ENCODE measurements around the gene MLC1.
A peak's percentile ranks its signal among the peaks of the same experiment; 100 is the strongest.
"Not testable (repeated sequence)": the region's sequence is repeated elsewhere in the genome, so short reads cannot be mapped to it uniquely, and the experiment has no call there.

MLC1 gene

DNA sequence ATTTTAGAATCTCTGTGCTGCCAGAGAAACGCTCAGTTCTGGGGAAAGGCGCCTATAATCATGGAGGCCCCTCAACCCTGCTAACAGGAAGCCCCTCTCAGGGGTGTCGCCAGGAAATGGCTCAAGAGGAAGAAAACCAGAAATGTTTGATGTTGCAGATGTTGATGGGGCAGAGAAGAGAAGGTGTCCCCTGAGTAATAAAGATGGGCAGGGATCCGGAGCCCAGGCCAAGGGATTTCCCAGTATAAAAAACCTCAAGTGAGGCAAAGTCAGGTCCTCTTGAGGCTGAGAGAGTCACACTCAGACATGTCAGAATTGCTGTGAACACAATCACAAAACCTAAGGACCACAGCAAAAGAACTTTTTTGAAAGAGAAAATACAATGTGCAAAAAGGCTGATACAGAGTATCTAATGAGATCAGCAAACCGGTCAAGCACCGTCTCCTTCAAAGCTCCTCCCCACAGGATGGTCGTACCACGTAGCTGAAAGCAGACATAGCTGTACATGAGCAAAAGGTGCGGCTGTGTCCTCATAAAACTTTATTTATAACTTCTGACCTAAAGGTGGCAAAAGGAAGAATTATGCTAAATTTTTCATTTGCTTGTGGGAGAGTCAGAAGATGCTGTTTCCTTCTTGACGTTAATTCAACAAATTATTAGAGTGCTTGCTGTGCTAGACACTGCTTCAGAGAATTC is 16.8 kb upstream of the MLC1 start:
- no peak for DNase-seq

DNA sequence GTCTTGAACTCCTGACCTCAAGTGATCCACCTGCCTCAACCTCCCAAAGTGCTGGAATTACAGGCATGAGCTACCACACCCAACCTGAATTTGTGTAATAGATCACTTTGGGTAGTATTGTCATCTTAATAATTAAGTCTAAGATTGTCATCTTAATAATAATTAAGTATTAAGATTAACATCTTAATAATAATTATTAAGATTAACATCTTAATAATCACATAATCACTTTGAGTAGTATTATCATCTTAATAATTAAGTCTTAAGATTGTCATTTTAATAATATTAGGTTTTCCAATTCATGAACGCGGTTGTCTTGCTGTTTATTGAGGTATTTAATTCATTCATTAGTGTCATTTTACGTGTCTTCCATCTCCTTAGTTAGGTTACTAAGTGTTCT is 12.8 kb upstream of the MLC1 start:
- no peak for DNase-seq

DNA sequence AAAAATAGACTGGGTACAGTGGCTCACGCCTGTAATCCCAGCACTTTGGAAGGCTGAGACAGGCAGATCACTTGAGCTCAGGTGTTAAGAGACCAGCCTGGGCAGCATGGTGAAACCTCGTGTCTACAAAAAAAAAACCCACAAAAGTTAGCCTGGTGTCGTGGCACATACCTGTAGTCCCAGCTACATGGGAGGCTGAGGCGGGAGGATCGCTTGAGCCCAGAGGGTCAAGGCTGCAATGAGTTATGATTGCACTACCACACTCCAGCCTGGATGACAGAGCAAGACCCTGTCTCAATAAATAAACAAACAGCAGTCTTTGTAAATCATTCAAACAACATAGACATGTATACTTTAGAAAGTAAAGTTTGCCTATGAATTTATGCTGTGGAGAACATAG is 7.1 kb upstream of the MLC1 start:
- DNase-seq = no peak

DNA sequence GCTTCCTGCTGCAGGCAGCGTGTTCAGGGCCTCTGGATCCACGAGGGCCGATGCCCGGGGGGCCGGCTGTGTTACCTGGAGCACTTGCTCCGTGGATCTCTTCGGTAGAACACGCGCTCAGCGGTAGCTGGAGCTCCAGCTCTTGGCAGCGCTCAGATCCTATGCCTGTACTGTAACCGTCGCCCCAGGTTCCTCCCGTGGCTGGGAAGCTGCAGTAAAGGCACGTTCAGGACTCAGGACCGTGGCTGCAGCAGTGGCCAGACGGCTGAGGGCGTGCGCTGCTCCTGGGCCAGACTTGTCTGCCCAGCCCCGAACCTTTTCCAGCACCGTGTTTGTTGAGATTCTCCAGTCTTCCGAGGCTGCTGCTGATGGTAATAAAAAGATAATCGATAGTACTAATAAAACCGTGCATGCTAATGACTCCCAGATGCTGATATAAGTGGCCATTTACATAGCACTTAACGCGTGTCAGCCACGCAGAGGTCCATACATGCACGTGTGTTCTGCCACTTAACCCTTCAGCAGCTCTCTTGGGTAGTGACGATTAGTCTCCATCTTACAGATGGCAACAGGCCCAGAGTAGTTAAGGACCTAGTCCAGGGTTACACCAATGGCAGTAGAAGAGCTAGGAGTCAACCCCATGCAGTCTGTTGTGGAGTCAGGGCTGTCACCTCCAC is 6.0 kb upstream of the MLC1 start:
- no peak for DNase-seq

DNA sequence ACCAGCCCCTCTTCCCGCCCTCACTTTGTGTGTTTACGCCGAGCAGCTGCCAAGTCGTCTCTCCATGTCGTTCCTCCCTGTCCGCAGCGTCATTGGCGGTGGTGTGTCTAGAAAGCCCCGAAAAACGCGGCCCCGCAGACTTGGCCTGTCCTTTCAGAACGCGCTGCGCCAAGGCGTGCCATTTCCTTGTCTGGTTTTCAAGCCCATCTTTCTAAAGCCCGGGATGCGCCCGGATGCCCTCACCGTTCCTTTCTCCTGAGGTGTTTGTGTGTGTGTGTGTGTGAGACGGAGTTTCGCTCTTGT is 5.1 kb upstream of the MLC1 start:
- DNase-seq = no peak

DNA sequence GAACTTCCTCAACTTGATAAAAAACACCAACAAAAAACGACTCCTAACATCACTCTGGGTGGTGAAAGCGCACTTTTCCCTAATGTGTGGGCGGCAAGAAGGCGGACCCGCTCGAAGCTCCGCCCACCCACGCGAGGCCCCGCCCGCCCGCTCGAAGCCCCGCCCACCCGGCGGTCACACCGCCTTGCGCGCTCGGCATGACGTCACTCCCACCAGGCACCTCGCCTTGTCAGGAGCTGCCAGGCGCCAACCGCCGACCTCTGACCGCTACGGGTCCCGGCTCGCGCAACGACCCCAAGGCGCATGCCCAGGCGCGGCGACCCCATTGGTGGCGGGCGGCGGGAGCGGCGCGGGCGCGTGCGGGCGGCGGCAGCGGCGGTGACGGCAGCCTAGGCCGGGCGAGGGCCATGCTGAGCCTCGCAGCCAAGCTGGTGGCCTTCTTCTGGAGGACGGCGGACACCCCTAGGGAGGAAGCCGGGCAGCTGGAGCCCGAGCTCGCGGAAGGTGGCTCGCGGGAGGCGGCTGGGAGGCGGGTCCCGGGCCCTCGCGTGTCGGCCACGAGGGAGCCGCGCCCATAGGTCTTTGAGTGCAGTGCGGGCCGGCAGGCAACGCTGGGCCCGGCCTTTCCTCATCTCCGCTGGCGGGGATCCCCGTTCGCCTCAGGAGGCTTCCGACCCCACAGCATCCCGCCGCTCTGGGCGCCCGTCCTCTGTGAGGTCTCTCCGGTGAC is 4.6 kb upstream of the MLC1 start, which contains the start of gene MOV10L1:
Gene MOV10L1 (plus strand): TSS at position 325 of the 730 bp plus-strand sequence. CDS start 83 bp downstream, at position 408.
- DNase-seq = peak; percentile 49

DNA sequence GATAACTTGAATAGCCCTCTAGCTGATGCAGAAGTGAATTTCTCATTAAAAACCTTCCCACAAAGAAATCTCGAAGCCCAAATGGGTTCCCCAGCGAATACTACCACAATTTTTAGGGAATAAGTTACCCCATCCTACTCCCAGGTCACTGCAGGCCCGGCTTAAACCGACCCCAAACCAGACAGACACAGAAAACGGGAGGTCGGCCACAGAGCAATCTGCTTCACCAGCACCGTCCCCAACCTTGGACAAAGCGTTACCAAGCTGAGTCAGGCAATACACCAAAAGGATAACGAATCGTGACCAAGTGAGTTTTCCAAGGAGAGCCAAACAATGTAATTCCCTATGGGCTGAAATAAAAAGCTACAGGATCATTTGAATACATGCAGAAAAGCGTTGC is 4.0 kb upstream of the MLC1 start:
- DNase-seq = no peak

DNA sequence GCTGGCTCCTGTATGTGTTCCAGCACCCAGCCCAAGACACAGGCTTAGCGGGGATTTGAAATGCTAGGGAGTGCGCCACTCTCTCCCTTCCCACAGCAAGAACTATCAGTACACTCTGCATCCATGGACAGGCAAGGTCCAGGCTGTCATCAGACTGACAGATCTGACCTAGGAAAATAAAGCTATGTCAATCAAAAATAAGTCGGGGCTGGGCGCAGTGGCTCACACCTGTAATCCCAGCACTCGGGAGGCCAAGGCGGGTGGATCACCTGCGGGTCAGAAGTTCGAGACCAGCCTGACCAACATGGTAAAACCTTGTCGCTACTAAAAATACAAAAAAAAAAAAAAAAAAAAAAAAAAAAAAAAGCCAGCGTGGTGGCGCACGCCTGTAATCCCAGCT is 2.9 kb upstream of the MLC1 start:
- no peak for DNase-seq

DNA sequence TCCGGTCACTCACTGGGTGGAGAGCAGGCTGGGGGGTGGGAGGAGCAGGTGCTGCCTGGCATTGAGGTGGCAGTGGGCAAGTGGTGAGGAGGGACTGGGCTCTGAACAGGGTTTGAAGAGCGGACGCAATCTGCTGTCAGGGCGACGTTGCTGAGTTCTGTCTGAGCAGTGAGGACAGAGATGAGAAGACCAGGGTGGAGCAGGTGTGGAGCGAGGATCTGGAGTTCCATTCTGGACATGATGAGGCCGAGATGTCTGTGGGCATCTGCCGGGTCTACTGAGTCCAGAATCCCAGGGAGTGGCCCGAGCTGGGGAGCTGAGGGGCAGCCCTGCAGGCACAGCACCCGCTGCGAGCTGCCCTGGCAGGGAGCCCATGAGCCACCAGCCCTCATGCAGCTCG is 2.4 kb upstream of the MLC1 start:
- DNase-seq = no peak

DNA sequence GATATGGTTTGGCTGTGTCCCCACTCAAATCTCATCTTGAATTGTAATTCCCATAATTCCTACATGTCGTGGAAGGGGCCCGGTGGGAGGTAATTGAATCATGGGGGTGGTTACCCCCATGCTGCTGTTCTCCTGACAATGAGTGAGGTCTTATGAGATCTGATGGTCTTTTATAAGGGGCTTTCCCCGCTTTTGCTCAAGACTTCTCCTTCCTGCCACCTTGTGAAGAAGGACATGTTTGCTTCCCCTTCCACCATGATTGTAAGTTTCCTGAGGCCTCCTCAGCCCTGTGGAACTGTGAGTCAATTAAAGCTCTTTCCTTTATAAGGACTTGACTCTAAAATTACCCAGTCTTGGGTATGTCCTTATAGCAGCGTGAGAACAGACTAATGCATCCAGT is 1.7 kb upstream of the MLC1 start:
- not testable (repeated sequence) for DNase-seq

DNA sequence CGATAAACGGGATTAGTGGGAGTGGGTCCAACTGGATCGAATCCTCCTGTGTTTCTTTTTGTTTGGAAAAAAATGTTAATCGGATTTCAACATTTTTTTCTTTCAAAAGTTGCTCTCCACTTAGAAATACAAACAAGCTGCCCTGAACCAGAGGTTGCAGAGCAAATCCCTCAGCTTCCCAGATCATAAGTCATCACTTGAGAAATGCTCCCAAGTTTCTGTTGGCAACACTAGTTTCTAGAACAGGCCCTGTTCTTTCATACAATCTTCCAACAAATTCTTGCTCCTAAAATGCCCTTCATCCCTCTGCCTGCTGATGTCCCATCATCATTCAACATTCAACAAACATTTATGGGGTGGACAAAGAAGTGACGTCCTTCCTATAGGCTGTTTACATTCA is 1.3 kb upstream of the MLC1 start:
- DNase-seq = no peak

DNA sequence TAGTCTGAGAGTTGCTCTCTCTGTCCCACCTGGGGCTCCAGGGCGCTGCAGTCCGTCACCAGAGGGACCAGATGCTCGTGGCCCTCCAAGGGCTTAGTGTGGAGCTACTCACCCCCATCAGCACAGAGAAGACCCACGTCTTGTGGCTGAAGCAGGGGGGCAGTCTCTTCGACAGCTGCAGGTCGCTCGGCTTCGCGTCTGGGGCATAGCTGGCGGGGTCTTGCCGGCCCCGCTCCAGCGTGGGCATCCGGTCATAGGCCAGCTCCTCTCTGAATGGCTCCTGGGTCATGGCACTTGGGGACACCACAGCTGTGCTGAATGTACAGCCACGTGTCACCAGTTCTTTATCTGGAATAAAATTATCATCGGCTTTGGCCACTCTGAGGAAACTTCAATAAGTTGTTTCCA is 608 bp downstream of the MLC1 start:
- DNase-seq = no peak

DNA sequence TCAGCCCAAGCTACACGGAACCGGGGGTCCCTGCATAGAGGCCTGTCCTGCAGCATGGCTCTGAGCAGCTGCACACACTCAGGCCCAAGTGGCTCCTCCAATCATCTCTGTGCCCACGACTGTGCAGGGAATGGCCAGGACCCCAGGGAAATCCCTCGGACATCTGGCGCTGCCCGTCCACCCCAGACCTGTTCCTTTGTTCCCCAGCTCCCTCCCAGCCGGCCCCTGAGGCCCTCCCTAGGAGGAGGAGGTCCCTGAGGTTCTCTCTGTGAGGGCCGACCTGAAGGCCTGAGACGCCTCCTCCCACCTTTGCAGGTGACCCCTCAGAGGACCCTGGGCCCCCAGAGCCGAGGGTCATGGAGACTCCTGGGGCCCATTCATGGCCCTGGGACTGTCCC is 1.1 kb downstream of the MLC1 start:
- no peak for DNase-seq

DNA sequence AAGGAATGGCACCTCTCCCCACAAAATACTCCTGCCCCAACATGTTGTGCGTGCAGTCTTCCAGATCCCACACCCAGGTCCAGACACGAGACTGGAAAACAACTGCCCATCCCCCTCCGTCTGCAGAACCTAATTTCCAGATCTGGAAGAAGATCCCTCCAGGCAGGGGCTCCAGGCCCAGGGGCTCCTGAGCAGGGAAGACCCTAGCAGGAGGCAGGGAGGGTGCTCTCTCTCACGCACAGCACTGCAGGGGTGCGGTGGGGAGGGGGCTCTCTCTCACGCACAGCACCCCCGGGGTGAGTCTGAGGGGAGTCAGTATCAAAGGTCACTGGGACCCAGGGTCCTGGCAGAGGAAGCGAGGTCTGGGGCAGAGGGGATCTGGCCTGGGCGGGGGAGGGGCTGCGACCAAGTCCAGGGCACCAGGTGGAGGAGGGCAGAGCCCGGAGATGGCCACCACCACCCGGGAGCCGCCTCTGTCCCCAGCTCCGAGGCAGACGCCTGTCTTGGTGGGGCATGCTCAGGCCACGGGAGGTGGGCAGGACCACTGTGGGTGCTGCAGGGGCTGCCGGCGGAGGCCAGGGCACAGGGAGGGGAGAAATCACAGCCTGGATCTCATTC is 1.7 kb downstream of the MLC1 start:
- no peak for DNase-seq

DNA sequence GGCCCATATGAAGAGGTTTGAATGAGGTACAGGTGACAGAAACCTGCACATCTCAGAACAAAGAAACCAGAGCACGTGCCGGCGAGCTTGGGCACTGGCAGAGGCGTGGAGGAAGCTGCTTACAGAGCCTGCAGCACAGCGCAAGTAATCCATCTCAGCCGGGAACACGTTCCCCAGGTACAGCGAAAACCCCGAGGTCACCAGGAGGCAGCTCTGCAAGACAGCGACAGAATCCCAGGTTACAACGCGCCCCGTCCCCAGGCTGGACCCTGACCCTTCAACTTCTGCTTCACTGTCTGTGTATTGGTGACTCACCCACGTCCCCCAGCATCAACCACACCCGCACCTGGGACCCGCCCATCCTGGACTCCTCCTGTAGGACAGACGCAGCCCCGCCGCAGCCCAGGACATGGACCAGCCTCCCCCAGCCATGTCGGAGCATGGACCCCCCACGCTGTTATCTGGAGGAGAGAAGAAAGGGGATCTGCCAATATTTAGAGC is 2.2 kb downstream of the MLC1 start:
- DNase-seq = no peak

DNA sequence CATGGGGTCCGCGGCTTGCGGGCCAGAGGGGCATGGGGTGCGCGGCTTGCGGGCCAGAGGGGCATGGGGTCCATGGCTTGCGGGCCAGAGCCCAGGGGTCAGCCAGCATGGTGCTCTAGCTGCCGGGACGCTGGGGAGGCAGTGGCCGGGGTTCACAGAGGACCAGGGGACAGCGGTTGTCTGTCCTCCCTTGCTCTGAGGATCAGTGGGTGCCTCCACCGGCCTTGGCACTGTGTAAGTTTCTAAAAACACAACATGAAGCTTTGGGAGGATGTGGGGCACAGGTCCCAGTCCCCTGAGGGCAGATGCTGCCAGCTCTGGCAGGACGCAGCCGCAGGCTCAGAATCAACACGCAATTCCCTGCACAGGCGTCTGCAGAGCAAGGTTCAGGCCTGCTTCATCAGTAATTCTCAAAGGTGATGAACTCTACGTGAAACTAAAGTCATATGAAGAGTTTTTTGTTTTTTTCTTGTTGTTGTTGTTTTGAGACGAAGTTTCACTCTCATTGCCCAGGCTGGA is 3.0 kb downstream of the MLC1 start:
- no peak for DNase-seq

DNA sequence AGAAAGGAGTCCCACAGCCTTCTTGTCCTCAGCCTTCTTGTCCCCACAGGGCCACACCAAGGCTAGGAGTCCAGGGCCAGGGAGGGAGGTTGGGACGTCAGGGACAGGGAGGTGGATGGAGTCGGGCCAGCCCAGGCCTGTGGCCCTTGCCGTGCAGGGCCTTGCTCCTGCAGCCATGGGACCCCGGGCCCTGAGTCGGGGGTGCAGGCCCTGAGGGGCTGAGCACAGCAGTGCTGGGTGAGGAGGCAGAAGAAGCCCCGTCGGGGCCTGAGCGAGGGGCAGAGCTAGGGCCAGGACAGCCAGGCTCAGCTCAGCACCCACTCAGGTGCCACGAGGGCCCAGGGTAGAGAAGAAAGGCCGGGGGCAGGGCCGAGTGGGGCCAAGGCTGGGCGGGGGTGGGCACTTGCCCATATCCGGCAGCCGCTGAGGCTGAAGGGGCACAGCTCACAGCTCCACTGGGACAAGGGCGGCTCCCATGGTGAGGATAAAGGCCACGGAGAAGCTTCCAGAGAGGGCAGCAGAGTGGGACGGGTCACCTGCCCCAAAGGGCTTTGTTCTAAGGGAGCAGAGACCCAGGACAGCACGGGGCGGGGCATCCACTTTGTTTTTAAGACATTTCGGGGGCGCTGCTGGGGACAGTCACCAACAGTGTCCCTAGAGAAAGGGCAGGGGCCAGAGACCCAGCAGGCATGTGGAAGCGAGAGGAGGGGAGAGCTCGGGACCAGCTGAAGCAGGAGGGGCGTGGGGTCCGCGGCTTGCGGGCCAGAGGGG is 3.6 kb downstream of the MLC1 start:
- no peak for DNase-seq

DNA sequence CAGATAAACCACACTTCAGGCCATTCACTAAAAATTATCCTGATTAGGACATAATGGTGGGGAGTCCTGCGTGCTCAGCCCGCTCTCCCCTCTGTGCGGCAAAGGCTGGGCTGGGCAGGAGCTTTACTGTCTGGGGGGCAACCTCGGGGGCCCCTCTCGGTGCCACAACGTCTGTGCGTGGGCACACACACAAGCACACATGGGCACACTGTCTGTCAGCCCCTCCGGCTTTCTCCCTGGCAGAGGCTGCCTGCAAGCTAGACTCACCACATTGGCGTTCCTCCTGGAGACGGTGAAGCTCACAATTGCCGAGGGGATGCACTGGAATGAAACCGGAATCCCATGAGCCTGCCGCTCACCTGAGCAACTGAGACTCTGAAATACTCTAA is 5.2 kb downstream of the MLC1 start:
- DNase-seq = no peak

DNA sequence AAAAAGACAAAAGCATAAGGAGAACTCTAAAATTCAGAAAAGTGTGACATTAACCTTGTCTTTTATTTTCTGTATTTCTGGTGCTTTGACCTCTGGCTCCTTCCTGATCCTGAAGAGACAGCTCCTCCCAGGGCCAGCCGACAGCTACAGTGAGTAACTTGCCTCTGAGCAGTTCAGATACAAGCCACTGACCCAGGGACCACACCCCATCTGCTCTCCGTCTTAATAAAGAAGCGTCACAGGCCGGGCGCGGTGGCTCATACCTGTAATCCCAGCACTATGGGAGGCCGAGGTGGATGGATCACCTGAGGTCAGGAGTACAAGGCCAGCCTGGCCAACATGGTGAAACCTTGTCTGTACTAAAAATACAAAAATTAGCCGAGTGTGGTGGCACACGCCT is 6.5 kb downstream of the MLC1 start:
- DNase-seq = no peak

DNA sequence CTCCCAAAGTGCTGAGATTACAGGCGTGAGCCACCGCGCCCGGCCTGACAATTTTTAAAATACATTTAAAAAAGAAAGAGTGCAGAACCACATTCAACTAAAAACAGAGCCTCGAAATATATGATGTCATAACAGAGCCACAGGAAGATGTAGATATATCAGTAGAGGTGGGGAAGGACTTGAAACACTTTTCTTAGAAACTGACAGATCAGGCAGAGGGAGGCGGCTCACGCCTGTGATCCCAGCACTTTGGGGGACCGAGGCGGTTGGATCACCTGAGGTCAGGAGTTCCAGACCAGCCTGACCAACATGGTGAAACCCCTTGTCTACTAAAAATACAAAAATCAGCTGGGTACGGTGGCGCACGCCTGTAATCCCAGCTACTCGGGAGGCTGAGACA is 7.0 kb downstream of the MLC1 start:
- no peak for DNase-seq

DNA sequence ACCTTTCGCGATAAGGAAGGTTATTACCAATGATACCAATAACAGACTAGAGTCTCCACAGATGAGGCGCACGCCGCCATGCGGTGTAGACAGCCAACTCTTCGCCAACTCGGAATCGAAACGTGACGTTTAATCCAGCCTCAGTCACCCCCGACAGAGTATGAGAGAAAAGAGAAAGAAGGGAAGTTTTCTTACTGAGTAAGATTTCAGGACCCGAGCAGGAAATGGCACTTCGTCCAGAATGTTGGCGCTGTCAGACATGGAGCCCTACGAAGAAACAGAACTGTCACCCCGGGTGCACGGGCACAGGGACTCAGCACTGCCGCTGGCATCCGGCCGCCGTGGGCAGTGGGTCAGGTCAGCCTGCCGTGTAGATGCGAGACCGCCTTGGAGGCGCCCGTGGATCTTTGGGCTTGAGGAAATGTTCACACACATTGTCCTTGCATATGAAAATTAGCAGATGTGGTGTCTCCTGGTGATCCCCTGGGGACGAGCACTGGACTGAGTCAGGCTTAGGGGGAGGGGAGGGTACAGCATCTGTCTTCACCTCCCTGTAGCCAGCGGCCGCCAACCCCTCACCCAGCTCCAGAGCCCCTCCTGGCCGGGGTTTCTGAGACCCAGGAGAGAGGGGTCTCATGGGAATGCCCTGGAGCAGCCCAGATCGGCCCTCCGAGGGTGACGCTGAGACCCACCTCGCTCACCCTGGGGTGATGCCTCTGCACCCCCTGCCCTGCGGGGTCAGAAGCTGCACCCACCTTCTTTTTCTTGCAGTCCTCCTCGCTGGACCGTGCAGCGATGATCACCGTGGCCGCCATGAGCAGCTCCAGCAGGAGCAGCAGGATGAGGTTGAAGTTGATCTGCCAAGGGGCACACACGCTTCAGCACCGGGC is 8.3 kb downstream of the MLC1 start:
- no peak for DNase-seq
